ENCODE data around the gene VAT1.
"Not testable (repeated sequence)": the region's sequence is repeated elsewhere in the genome, so short reads cannot be mapped to it uniquely, and the experiment has no call there.

VAT1 gene

DNA sequence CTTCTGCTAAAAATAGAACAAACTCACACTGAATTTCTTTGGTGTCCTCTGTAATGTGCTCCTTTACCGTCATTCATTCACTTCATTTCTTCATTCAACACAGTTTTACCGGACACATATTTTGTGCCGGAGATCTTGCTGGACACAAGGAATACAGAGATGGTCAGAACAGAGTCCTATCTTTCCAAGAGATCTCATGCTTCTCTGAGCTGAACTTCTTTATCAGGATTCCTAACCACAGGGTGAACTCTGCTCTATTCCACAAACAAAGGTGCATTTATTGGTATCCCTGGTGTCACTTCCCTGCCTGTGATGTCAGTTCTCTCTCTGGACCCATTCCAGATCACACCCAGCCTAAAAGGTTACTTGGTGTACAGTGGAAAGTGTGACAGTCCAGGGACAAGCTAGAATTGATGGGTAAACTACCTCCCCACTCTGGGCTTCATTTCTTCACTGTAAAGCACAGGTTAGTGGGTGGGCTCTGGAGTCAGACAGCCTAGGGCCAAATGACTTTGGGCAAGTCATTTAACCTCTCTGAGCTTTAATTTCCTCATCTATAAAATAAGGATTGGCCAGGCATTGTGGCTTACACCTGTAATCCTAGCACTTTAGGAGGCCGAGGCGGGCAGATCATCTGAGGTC lies 11.4 kb downstream of the VAT1 start:
- no peak for DNase-seq

DNA sequence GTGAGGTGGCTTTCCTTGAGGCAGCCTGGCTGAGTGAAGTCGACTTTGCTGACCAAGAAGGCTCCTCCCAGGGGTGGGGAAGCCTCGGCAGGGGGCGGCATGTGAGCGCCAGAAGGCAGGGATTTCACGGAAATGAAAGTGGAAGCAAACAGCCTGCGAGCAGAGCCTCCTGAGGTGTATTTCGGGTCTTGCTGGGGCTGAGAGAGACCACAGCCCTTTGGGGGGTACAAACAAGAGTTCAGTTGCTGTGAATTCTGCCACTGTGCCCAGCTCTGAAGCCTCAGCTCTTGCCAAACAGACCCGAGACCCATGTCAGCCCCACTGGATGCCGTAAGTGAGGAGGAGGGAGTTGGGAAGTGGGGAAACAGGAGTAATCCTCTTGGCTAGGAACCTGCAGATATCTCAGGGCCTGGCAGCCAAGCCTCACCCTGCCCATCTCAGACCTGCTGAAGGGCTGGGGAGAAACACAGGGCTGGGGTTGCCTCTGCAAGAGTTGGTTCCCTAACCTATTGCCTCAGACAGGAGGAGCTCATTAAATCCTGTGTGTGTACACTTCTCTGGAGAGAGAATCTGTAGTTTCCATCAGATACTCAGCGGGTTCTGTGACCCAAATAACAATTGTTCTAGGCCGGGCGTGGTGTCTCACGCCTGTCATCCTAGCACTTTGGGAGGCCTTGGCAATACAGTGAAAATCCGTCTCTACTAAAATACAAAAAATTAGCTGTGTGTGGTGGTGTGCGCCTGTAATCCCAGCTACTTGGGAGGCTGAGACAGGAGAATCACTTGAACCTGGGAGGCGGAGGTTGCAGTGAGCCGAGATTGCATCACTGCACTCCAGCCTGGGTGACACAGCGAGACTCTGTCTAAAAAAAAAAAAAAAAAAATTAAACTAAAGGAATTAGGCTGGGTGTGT lies 15.3 kb downstream of the VAT1 start, which contains the start of gene IFI35:
Gene IFI35 (plus strand): TSS at position 146 of the 913 bp plus-strand sequence. CDS start 164 bp downstream, at position 310.
- DNase-seq = peak in 52 of 56 donors; percentile 7 to 82 (median 54)

DNA sequence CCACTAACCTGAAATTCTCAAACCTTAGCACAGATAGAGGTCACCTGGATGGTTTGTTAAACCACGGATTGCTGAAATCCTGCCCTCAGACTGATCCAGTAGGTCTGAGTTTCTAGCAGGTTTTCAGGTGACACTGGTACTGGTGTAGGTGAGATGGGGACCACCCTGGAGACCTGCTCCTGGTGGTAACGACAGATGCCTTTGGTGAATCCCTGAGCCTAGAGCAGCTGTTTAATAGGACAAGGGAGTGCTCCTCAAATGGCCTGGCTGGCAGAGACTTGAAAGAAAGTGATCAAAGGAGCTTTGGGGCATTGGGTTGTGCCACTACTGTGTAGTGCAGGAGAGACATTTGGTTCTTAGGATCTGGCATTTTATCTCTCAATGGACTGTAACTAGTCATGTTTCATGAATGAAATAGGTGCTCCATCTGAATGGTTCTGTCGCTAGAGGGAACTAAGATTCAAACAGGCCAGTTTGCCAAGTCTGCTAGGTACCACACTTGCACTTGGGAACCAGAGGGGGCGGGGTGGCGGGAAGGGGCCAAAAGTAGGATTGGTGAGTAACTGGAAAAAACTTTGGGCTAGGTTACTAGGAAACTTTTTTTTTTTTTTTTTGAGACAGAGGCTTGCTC lies 18.5 kb downstream of the VAT1 start:
- peak in 1 of 56 donors; percentile 11 for DNase-seq

DNA sequence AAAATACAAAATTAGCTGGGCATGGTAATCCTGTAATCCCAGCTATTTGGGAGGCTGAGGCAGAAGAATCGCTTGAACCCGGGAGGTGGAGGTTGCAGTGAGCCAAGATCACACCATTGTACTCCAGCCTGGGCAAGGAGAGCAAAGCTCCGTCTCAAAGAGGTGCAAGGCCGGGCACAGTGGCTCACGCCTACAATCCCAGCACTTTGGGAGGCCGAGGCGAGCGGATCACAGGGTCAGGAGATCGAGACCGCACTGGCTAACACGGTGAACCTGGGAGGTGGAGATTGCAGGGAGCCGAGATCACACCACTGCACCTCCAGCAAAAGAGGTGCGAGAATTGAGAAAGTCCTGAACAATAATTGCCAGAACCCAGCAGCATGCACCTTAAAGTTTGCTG lies 21.3 kb downstream of the VAT1 start:
- DNase-seq = not testable (repeated sequence)

DNA sequence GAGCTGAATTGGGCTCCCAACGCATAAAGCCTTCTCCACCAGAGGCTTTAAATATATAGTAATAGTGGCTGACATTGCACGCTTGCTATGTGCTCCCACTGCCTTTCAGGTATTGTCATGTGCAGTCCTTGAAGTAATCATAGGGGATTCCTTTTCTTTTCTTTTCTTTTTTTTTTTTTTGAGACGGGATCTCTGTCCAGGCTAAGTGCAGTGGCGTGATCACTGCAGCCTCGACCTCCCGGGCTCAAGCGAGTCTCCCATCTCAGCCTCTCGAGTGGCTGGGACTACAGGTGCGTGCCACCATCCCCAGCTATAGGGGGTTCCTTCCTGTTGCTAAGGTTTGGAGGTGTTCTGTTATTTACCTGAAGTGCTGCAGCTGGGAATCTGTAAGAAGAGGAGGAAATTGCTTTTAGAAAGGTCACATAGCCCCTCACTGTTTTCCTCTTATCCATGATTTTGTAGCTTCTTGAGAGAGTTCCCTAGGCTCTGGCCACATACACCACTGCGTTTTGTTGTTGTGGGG lies 23.1 kb downstream of the VAT1 start:
- no peak for DNase-seq

DNA sequence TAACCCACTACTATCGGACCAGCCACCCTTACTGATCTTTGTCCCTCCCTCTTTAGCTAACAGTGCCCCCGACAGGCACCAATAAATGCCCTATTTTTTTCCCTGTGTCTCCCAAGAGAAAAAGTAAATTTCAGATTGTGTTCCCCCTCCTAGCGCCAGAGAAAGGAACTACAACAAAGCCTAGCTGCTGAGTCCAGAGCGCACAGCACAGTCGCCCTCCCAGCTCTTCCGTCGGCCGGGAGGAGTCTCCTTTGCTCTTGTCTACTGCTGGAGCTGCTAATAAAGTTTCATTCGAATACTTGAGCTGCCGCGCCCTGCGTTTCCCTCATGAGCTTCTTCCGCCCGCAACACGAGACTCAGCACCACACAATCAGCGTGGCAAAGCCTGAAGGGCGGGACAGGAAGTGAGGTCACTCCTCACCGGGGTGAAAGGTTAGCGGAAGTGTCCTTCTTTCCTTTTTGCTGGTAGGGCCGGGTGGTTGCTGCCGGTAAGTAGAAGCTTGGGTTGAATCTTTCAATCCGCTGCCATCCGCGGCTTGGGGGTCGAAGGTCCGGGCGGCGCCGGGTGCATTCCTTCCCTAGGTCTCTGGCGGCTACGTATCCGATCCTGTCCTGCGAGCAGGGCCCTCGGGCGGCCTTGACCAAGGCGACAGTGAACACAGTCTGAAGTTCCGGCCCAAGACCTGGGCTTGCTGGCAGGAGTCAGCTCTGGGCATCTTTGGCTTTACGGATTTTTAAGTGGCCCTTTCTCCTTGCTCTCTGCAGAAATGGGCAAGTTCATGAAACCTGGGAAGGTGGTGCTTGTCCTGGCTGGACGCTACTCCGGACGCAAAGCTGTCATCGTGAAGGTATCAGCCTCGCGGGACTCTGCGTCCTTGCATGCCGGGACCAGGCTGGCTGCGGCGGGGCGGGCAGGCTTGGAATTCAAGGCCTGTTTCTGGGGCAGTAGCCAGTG lies 23.9 kb downstream of the VAT1 start, which contains the start of gene RPL27:
Gene RPL27 (plus strand): TSS at position 436 of the 955 bp plus-strand sequence. CDS start 332 bp downstream, at position 768.
- peak; percentile 81 to 100 (median 98) for DNase-seq

DNA sequence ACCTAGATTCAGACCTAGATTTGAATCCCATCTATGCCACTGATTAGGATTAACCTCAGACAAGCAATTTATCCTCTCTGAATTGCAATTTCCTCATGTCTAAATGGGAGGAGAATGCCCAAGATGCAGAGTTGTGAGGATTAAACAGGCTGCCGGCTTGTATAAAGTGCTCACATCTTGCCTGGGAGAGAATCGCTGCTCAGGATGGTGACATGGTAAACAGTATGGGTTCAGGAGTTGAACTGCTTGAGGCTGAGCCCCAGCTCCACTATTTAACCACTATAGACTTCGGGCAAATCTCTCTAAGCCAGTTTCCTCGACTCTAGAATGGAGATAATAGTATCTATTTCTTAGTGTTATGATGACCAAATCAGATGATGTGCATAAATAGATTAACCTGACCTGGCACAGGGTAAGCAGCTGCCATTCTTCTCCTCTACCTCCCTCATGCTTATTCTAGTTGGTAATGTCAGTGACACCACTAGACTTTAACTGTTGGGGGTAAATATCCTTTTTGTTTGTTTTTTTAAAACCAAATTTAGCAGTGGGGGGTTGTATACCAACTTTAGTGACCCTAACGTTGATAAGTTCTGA lies 24.7 kb downstream of the VAT1 start:
- no peak for DNase-seq

DNA sequence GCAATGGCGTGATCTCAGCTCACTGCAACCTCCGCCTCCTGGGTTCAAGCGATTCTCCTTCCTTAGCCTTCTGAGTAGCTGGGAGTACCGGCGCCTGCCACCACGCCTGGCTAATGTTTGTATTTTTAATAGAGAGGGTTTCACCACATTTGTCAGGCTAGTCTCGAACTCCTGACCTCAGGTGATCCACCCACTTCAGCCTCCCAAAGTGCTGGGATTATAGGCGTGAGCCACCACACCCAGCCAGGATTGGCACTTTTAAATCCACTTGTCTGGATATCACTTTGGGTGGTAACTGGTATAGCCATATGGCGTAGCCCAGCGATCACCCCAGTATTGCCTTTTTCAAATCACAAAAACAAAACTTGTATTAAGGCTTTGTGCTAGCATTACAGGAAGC lies 28.3 kb downstream of the VAT1 start:
- not testable (repeated sequence) for DNase-seq

DNA sequence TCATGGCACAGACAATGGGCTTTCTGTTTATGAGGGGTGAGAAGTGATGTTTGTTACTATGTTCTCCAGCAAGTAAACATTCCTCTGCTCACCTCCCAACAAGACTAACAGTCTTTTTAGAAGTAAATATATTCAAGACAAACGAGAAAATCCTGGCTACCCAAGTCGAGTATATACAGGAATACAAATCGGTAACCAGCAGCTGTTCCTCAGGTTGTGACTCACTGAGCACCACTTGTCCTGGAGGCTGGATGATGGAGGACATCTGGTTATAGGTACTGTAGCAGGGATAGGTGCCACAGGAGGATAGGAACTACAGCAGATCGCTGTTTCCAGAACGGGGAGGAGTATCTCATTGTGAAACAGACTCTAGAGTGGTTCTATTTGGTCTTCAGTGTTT lies 29.3 kb downstream of the VAT1 start:
- no peak for DNase-seq

GRCh38 chr17:42991471-42991870 lies 30.7 kb downstream of the VAT1 start:
- DNase-seq = no peak

- no peak for DNase-seq
Observed at GRCh38 chr17:42989726-42990652, 32.2 kb downstream of the VAT1 start.

- DNase-seq = no peak
Observed at GRCh38 chr17:42989141-42989540, 33.0 kb downstream of the VAT1 start.

DNA sequence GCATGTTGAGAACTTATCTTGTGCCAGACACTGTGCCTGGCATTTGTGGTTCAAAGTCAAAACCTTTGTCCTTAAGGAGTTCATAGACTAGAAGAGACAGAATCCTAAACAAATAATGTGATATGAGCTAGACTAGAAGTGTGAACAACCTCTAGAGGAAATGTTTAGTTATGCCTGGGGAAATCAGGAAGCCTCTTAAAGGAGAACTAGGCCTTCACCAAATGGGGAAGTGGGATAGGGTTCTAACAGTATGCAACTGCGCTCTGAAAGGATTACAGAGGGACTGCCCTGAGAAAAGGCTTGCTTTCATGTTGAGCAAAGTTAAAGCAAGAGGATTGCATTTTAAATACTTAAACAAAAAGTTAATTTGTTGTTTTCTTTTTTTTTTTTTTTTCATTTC lies 37.0 kb downstream of the VAT1 start:
- no peak for DNase-seq

DNA sequence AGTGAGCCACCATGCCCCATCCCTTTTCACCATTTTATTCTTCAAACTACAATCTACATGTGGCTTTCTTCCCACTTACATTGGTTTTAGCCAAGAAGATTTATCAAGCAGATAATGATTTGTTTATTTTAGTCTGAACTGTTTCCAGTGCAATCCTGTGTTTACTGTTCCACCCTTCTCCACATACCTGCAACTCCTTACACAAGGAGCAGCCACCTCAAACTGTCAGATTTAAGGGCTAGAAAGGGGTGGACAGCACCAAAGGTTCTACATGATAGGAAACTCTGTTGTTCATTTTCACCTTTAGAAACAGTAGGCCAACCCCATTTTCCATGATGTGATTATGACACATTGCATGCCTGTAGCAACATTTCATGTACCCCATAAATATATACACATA lies 39.9 kb downstream of the VAT1 start:
- DNase-seq = no peak

- peak in 32 of 56 donors; percentile 4 to 45 (median 28) for DNase-seq
Observed at GRCh38 chr17:42980766-42981397, 41.3 kb downstream of the VAT1 start.

DNA sequence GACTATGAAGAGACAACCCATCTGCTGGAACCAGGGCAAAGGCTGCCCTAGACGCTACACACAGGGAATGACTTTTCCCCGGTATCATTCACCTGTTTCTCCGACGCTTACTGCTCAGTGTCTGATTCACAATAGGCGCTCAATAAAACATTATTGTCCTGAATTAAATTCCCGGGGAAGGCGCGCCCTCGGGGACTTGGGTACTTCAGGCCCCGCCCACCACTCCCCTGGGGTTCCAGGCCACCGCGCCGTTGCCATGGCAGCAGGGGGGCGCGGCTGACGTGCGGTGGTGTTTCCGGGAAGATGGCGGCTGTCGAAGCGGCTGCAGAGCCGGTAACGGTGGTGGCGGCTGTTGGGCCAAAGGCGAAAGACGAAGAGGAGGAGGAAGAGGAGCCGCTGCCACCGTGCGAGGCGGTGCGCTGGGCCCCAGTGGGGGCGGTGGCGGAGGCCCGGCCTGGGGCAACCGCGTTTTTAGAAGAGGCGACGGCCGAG lies 41.9 kb downstream of the VAT1 start, which contains the start of gene RUNDC1:
Gene RUNDC1 (plus strand): TSS at position 292 of the 492 bp plus-strand sequence. CDS start 12 bp downstream, at position 304.
- DNase-seq = peak in 55 of 56 donors; percentile 22 to 89 (median 72)

- DNase-seq = peak in 23 of 56 donors; percentile 11 to 53 (median 21)
Observed at GRCh38 chr17:42979511-42980273, 42.5 kb downstream of the VAT1 start, which contains the start of gene PTGES3L. PTGES3L (minus strand) TSS chr17:42980080; CDS start chr17:42980053, 27 bp downstream.
